ENCODE measurements around the gene HADHA.

DNA sequence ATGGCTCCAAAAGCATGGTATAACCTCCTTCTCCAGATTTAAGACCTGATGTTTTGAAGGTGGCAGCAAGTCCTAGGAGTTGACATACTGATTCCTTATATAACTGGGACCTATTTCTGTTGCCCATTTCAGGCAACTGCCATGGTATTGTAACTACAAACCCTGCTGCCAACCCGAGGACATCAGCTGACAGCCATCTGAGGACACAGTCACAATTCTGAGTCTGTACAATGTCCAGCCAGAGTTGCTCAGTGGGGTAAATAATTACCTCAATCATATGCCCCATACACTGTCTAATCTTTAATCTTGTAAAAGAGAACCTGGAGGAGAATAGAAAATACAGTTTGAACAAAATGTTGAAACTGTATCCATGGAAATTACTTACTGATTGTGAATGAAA lies 80.2 kb downstream of the HADHA start:
- TF ChIP-seq POLR2AphosphoS5 (IDR thresholded peaks at IDR 0.05; ENCODE audit: low read depth) = no peak
- TF ChIP-seq, protein P1, sequence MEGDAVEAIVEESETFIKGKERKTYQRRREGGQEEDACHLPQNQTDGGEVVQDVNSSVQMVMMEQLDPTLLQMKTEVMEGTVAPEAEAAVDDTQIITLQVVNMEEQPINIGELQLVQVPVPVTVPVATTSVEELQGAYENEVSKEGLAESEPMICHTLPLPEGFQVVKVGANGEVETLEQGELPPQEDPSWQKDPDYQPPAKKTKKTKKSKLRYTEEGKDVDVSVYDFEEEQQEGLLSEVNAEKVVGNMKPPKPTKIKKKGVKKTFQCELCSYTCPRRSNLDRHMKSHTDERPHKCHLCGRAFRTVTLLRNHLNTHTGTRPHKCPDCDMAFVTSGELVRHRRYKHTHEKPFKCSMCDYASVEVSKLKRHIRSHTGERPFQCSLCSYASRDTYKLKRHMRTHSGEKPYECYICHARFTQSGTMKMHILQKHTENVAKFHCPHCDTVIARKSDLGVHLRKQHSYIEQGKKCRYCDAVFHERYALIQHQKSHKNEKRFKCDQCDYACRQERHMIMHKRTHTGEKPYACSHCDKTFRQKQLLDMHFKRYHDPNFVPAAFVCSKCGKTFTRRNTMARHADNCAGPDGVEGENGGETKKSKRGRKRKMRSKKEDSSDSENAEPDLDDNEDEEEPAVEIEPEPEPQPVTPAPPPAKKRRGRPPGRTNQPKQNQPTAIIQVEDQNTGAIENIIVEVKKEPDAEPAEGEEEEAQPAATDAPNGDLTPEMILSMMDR (IDR thresholded peaks at IDR 0.05; ENCODE audit: insufficient read depth, low read length) = no peak

All from HL-60 (cell line).